ENCODE measurements around the gene CYB5D1. TPM values are rescaled to one million over a fixed set of nuclear protein-coding genes. Genes with fewer than 3 reads are reported as not detected.

The CYB5D1 gene
- polyA plus RNA-seq, 4 donors = 19.8 to 29.7 (median 25.3) TPM

DNA sequence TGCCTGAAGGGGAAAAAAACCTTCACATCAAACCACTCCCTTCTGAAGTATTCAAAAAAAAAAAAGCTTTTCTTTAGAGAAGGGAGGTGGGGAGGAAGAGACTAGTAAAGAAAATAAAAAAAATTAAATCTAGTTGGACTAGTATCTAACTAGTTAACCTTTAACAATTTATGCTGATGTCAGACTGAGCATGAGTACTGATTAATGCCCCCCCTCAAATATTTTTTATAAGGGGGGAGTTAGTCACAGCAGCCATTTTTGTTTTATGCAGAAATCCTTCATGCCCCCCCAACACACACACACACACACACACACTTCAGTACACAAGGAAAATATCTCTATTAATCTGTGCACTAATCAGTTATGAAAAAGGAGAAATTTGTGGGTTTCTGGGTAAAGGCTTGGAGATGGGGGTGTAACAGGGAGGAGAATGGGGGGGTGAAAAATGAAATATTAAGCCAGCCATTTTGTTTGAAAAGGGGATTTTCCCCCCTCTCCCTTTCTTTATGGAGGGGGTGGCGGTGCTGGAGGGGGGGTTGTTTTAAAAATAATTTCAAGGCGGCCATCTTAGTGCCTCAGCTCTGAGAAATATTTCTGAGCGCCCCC, 26.1 kb downstream of the CYB5D1 start:
- DNase-seq (ENCODE audit: low read depth in 4 of 4, low spot score in 2 of 4) = peak in 3 of 4 donors; percentile 37 to 46 (median 40)

DNA sequence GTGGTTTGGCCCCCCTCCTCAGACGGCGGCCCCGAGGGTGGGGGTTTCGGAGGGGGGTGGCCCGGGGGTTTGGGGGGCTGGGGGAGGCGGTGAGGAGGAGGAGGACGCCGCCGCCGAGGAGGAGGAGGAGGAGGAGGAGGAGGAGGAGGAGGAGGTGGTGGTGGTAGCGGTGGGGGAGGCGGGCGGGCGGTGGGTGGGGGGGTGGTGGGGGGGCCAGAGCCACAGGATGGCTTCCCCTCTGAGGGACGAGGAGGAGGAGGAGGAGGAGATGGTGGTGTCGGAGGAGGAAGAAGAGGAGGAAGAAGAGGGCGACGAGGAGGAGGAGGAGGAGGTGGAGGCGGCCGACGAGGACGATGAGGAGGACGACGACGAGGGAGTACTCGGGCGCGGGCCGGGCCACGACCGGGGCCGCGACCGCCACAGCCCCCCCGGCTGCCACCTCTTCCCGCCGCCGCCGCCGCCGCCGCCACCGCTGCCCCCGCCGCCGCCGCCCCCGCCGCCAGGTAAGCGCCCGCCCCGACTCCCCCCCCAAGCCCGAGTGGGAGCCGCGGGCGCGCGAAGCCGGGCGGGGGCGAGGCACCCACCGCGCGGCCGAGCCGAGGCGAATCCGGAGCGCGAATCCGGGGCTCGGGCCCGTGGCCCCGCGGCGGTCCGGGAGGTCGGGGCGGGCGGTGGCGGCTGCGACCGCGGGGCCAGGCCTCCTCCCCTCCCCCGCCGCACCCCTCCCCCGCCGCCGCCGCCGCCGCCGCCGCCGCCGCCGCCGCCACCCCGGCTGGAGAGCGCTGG, 27.0 kb downstream of the CYB5D1 start:
- no peak for DNase-seq (ENCODE audit: low read depth in 4 of 4, low spot score in 2 of 4)

DNA sequence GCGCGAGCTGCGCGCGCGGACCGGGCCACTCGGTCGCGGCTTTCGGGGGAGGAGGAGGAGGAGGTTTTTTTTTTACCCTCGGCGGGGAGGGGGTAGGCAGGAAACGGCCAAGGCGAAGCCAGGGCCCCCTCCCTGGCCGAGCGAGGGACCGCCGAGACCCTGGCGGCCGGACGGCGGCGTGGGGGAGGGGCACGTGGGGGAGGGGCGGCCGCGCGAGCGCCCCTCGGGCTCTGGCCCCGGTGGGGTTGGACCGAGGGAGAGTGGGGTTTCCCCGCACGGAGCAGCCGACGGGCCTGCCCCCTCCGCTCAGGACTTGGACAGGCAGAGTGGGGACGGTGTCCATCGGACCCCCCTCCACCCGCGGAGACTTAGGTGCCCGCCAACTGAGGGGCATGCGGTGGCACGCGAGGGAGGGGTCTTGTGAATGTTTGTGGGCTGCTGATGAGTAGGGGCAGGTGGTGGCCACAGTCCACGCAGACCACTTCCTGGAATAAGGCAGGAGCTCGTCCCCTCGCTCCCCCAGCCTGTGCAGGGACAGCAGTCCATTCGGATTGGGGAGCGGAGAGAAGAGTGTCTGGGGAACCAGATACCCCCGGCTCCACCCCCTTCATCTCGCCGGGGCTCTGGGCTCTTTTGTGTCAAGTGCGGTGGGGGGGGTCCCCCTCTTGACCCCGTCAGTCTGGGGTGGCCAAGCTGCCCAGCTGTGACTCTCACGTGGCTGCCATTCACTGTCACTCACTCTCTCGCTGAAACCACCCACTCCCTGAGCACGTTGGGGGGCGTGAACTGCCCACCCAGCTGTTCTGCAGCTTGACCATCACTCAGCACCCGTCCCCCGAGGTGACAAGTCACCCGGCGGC, 27.8 kb downstream of the CYB5D1 start:
- peak in 3 of 4 donors; percentile 59 to 70 (median 64) for DNase-seq (ENCODE audit: low read depth in 4 of 4, low spot score in 2 of 4)

DNA sequence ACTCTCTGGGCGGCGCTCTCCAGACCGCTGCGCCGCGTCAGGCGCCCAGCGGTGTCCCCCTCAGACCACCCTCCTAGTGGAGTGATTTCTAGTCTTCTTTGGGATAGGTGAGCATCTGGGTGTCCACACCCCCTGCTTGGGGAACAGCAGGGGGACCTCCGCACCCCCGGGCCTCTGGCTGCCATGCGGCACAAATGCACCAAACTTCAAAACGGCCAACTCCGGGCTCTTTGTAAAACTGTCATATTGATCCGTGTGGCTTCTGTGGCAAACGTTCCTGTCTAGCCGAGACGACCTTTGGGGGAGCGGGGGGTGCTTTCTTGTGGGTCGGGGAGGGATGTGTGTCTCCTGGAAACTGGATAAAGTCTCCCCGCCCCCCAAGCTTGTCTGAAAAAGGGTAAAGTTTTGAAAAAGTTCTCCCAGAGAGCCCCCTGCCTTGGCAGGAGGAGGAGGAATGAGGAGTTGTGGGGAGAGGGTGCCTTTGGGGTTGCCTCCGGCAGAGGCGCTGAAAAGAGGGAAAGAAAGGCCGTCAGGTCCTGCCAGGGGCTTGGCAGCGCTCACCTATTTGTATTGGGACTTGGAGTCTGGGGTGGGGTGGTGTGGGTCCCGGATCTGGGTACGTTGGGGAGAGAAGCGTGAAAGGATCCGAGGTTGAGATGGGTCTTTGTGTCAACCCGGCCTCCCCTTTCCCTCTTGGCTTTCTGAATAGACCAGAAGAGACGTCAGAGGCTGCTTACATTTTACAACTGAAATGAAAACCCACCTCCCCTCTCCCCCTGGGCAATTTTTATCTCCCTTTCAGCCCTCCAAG, 28.6 kb downstream of the CYB5D1 start:
- DNase-seq (ENCODE audit: low read depth in 4 of 4, low spot score in 2 of 4) = peak in 2 of 4 donors; percentile 29 to 41

DNA sequence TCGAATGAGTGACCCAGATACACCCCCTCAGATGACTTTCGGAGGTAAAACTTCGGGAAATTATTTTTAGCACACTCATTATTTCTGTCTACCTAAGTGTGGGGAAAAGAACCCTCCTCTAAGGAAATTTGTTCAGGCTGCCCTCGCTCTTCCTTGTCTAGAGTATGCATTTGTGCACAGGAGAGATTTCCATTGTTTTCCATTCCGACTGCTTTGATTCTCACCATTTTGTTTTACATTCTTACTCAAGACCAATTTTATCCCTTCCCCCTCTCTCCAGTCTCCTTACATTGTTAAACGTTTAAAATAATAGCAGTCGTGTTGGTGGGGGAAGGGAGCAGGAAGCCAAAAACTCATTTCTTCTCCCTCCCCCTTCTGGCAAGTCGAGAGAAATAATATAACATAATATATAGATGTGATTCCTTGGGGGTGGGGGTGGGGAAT, 29.3 kb downstream of the CYB5D1 start:
- no peak for DNase-seq (ENCODE audit: low read depth in 4 of 4, low spot score in 2 of 4)

DNA sequence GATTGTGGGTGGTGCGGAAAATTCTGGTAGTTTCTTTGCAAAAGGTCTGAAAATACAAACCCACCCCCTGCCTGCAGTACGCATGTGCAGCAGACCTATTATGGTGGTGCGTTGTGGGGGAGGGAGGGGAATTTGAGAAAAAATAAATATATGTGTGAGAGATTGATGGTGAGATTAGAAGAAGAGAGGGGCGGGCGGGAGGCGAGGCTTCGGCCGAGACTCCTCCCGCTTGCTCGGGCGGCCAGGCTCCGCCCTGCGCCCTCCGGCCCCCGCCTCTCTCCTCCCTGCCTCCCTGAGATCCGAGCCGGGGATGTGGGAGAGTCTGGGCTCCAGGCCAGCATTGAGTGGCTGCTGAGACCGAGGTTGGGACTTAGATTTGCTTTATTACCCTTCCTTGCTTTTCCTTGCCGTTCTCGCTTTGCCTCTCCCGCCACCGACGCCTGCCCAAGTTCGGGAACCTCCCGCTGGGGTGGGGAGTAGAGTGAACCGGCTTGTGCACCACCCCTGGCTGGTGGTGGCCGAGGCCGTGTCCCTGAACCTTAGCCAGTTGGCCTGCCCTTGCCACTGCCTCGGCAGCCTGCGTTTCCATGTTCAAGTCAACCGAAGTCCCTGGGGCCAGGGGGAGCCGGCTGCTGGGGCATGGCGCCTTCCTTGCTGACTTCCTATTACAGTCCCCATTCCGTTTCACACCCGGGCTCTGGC, 29.8 kb downstream of the CYB5D1 start:
- DNase-seq (ENCODE audit: low read depth in 4 of 4, low spot score in 2 of 4) = peak; percentile 54 to 95 (median 92)

DNA sequence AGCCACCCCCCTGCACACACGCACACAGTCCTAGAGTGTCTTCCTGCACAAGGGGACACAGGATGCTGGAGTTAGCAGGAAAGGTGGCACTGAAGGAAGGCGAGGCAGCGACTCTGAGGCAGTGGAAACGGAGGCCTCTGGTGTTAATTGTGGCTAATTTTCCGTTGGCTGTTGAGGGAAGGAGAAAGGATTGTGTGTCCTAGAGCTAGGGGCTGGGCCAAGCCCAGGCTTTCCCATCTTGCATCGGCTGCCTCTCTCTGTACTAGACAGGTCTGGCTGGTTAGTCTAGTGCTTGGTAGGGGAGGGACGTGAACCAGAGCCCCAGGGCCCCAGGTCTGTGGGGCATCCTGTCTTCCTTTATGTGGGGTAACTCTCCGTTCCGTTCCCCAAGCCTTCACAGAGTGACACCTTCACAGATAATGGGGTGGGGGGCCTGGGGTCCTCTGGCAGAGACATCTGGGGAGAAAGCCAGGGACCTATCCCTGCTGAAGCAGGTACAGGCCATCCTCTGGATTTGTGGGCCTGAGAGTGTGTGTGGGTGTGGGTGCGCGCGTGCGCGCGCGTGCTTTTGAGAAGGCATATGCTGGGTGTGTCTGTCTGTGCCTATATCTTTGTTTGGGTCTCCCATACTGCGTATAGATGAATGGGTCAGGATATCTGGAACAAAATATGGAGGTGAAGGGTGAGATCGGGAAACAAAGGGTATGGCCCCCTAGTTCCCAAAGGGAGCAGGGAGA, 30.5 kb downstream of the CYB5D1 start, which contains the start of gene CHD3:
TSS of gene CHD3 (plus strand) at position 606 of the 737 bp plus-strand sequence. CDS start 212 bp downstream, outside the sequence.
- no peak for DNase-seq (ENCODE audit: low read depth in 4 of 4, low spot score in 2 of 4)

DNA sequence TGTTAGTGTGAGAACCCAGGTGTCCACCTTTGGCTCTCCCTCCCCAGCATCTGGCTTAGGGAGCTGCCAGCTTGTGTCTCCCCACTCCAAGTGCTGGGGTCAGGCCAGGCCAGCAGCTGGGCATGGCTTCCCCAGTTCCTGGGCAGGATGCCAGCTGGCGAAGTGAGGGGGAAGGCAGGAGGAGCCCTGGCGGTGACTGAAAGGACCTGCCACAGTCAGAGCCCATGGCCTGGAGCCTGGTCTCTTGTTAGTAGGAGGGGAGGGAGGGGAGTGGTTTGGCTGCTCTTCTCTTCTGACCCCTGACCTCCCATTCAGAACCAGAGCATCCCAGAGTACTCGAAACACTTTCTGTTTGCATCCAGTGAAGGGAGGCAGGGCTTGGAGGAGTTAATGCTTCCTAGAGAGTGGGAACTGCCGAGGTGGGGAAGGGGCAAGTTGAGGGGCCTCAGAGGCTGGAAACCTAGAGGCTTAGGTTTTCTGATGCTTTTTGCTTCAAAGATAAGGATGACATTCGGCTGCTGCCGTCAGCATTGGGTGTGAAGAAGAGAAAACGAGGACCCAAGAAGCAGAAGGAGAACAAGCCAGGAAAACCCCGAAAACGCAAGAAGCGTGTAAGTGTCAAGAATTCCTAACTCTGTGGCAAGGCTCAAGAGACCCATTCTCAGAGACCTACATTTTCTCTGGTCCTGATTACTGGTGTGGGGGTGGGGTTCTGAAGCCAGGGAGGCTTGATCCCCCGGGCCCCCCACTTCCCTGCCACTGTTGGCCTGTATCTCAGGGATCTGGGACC, 31.6 kb downstream of the CYB5D1 start:
- DNase-seq (ENCODE audit: low read depth in 4 of 4, low spot score in 2 of 4) = peak; percentile 37 to 71 (median 60)

DNA sequence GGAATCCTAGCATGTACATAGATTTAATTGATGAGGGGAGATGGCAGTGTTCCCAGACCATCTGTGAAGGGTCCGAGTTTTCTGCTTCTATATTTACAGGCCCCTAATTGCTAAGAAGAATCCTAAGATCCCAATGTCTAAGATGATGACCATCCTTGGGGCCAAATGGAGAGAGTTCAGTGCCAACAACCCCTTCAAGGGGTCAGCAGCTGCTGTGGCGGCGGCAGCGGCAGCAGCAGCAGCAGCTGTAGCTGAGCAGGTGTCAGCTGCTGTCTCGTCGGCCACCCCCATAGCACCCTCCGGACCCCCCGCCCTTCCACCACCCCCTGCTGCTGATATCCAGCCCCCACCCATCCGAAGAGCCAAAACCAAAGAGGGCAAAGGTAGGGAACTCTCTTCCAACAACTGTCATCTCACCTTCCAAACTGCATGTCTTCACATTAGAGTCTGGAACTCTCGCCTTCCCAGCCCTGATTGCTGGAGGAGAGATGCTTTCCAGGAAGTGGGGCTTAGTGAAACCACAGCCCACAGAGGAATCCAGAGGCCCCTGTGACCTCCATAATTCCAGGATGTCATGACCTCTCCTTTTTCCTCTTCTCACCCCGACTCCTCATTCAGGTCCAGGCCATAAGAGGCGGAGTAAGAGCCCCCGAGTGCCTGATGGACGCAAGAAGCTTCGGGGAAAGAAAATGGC, 35.5 kb downstream of the CYB5D1 start:
- no peak for DNase-seq (ENCODE audit: low read depth in 4 of 4, low spot score in 2 of 4)

DNA sequence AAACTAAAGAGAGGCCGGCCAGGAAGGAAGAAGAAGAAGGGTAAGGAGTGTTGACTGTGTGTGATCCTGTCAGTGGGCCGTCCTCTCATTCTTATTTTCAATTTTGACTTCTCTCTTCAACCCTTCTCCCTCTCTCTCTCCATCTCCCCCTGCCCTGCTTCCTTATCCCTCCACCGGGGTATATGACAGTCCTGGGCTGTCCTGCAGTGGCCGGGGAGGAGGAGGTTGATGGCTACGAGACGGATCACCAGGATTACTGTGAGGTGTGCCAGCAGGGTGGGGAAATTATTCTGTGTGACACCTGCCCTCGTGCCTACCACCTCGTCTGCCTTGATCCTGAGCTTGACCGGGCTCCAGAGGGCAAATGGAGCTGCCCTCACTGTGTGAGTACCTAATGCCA, 36.4 kb downstream of the CYB5D1 start:
- no peak for DNase-seq (ENCODE audit: low read depth in 4 of 4, low spot score in 2 of 4)

DNA sequence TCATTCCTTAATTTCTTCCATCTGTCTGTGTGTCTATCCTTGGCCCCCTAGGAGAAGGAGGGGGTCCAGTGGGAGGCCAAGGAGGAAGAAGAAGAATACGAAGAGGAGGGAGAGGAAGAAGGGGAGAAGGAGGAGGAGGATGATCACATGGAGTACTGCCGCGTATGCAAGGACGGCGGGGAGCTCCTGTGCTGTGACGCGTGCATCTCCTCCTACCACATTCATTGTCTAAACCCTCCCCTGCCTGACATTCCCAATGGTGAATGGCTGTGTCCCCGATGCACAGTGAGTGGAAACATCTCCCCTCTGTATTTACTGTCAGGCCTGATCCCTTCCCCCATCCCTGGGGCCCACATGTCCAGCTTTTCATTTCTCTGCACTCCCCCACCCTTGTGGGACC, 37.1 kb downstream of the CYB5D1 start:
- no peak for DNase-seq (ENCODE audit: low read depth in 4 of 4, low spot score in 2 of 4)

DNA sequence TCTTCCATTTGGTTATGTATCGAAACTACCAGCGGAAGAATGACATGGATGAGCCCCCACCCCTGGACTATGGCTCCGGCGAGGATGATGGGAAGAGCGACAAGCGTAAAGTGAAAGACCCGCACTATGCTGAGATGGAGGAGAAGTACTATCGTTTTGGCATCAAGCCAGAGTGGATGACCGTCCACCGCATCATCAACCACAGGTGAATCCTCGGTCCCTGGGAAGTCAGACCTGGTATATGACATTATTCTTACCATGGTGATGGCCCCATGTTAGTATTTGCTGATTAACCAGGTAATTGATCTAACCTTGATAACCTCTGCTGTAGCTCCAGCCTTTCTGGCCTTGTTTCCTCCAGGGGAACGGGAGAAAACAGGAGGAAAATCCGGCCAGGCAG, 39.3 kb downstream of the CYB5D1 start:
- DNase-seq (ENCODE audit: low read depth in 4 of 4, low spot score in 2 of 4) = no peak

DNA sequence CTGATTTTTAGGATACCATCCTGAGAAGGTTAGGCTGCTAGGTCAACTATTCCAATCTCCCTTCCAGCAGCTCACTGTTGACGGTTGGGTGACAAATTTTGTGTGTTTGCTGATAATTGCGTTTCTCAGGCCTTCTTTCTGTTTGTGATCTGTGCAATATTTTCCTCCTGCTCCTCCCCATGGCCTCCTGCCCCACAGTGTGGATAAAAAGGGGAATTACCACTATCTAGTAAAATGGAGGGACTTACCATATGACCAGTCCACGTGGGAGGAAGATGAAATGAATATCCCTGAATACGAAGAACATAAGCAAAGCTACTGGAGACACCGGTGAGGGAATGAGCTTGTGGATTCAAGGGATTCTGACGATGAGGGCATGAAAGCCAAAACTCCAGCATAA, 40.0 kb downstream of the CYB5D1 start:
- DNase-seq (ENCODE audit: low read depth in 4 of 4, low spot score in 2 of 4) = no peak

DNA sequence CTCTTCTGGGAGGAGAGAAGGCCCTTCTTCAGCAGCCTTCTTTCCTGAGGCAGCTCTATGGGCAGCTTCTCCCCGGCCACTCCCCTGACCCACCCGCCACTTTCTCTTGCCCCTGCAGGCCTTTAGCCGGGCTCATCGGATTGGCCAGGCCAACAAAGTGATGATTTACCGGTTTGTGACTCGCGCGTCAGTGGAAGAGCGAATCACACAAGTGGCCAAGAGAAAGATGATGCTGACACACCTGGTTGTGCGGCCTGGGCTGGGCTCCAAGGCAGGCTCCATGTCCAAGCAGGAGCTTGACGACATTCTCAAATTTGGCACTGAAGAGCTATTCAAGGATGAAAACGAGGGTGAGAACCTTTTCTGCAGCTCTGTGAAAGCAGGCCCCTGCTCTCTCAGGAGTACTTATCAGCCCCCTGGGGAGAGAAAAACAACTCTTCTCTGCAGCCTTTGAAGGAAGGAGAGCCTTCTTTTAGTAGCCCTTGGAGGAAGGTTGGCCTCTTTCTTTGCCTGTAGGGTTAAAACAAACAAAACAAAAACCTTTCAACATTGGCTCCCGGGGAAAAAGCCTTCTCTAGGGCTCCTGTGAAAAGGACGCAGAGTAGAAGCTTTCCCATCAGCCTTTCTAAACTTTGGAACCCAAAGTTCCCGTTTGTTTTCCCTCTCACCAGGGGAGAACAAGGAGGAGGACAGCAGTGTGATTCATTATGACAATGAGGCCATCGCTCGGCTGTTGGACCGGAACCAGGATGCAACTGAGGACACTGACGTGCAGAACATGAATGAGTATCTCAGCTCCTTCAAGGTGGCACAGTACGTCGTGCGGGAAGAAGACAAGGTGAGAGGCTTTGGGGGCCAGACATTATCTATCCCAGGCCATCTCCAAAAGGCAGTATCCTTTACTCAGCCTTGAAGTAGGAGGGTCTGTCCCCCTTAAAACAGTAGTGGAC, 45.6 kb downstream of the CYB5D1 start:
- no peak for DNase-seq (ENCODE audit: low read depth in 4 of 4, low spot score in 2 of 4)

DNA sequence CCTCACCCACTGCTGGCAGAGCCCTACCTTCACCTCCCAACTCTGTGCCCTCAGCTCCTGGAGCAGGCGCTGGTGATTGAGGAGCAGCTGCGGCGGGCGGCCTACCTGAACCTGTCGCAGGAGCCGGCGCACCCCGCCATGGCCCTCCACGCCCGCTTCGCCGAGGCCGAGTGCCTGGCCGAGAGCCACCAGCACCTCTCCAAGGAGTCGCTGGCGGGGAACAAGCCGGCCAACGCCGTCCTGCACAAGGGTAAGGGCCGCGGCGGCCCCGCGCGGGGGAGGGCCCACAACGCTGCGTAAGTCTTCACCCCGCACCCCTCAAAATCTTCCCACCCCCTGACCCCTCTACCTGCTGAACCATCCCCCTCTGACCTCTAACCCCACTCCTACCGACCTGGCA, 51.3 kb downstream of the CYB5D1 start:
- DNase-seq (ENCODE audit: low read depth in 4 of 4, low spot score in 2 of 4) = no peak

DNA sequence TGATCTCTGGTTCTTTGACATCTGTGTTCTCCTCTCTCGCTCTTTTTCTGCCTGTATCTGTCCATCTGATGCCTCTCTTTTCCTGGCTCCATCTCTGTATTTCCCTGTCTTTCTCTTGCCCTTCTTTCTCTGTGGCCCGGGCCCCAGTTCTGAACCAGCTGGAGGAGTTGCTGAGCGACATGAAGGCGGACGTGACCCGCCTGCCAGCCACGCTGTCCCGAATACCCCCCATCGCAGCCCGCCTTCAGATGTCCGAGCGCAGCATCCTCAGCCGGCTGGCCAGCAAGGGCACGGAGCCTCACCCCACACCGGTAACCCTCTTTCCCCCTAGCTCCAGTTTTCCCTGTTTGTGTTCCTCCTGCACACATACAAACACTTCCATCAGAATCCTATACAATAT, 52.5 kb downstream of the CYB5D1 start:
- no peak for DNase-seq (ENCODE audit: low read depth in 4 of 4, low spot score in 2 of 4)
